Stomach (tissue), 4 donors: ENCODE measurements around the gene ITPRIP.

ENCODE experiments used
- EP300 ChIP-seq: sonication (generic); formaldehyde crosslinking; IDR thresholded peaks from one replicate; pipeline ENCODE4 v1.6.1; 2017; ENCODE audit warnings: antibody characterized with exemption
- POLR2A ChIP-seq, 4 donors: fragments of 450-650 bp; IDR thresholded peaks; one replicate each; pipeline ENCODE4 v1.6.1; 2016; ENCODE audit warnings: antibody characterized with exemption in 4 of 4, control low read depth in 2 of 4, mild to moderate bottlenecking in 1 of 4, moderate library complexity in 1 of 4
- TF ChIP-seq, protein P1 (sequence below), 7 experiments: fragments of 450-650 bp in 4 of 7; fragments of 200-600 bp in 3 of 7; sonication (generic) in 3 of 7; IDR thresholded peaks; one replicate each; pipeline ENCODE4 v1.5.1; 2016 to 2019; ENCODE audit warnings: antibody characterized with exemption in 7 of 7, control low read depth in 2 of 7, mild to moderate bottlenecking in 1 of 7

GRCh38 chr10:104333032-104333727 is 5.1 kb downstream of the ITPRIP start:
- TF ChIP-seq, protein P1, sequence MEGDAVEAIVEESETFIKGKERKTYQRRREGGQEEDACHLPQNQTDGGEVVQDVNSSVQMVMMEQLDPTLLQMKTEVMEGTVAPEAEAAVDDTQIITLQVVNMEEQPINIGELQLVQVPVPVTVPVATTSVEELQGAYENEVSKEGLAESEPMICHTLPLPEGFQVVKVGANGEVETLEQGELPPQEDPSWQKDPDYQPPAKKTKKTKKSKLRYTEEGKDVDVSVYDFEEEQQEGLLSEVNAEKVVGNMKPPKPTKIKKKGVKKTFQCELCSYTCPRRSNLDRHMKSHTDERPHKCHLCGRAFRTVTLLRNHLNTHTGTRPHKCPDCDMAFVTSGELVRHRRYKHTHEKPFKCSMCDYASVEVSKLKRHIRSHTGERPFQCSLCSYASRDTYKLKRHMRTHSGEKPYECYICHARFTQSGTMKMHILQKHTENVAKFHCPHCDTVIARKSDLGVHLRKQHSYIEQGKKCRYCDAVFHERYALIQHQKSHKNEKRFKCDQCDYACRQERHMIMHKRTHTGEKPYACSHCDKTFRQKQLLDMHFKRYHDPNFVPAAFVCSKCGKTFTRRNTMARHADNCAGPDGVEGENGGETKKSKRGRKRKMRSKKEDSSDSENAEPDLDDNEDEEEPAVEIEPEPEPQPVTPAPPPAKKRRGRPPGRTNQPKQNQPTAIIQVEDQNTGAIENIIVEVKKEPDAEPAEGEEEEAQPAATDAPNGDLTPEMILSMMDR (IDR thresholded peaks at IDR 0.05), result no peak
- TF ChIP-seq EP300 (no peak), POLR2A (IDR thresholded peaks at IDR 0.05) (no peak)
